ENCODE data around the gene CETN2.
"Not testable (repeated sequence)": the region's sequence is repeated elsewhere in the genome, so short reads cannot be mapped to it uniquely, and the experiment has no call there.

Gene CETN2

DNA sequence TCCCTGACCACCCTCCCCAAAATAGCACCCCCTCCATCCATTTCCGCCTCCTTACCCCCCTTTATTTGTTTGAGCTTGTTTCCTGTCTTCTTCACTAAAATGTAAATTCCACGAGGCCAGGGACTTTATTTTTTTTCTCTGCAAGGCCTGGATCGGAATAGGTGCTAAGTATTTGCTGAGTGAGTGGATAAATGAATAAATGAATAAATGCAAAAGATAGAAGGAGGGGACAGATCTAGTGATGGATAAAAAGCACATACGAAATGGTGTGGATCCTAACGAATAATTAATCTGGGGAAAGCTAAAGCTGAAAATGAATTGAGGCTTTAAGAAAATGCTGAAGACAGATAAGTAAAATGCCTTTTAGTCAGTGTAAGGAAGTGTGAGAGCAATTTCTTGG is 12.2 kb downstream of the CETN2 start:
- TF ChIP-seq, protein P1, sequence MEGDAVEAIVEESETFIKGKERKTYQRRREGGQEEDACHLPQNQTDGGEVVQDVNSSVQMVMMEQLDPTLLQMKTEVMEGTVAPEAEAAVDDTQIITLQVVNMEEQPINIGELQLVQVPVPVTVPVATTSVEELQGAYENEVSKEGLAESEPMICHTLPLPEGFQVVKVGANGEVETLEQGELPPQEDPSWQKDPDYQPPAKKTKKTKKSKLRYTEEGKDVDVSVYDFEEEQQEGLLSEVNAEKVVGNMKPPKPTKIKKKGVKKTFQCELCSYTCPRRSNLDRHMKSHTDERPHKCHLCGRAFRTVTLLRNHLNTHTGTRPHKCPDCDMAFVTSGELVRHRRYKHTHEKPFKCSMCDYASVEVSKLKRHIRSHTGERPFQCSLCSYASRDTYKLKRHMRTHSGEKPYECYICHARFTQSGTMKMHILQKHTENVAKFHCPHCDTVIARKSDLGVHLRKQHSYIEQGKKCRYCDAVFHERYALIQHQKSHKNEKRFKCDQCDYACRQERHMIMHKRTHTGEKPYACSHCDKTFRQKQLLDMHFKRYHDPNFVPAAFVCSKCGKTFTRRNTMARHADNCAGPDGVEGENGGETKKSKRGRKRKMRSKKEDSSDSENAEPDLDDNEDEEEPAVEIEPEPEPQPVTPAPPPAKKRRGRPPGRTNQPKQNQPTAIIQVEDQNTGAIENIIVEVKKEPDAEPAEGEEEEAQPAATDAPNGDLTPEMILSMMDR (IDR thresholded peaks at IDR 0.05; ENCODE audit: extremely low read depth, missing control alignments), result no peak
- no peak for DNase-seq (ENCODE audit: low spot score)

DNA sequence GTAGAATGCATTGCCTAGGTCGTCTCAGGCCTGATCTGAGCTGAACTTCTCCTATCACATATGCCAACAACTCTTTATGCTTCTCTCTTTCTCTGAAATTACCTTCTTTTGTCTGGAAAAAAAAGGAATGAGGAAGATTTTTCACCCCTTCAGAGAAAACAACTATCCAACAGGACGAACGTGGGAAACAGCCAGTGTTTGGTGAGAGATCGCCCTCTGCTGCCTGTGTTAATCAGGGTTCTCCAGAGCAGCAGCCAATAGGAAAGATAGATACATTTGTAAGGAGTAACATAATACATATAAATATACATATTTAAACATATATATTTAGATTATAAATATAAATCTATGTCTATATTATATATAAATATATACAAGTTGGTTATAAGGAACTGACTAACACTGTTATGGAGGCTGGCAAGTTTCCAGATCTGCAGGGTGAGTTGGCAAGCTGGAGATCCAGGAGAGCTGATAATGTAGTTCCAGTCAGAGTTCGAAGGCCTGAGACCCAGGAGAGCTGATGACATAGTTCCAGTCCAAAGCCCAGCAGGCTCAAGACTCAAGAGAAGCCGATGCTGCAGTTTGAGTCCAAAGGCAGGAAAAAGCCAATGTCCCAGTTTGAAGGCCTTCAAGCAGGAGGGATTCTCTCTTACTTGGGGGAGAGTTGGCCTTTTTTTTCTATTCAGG is 13.3 kb downstream of the CETN2 start:
- no peak for DNase-seq (ENCODE audit: low spot score)
- TF ChIP-seq, protein P1 (IDR thresholded peaks at IDR 0.05; ENCODE audit: extremely low read depth, missing control alignments), result no peak

DNA sequence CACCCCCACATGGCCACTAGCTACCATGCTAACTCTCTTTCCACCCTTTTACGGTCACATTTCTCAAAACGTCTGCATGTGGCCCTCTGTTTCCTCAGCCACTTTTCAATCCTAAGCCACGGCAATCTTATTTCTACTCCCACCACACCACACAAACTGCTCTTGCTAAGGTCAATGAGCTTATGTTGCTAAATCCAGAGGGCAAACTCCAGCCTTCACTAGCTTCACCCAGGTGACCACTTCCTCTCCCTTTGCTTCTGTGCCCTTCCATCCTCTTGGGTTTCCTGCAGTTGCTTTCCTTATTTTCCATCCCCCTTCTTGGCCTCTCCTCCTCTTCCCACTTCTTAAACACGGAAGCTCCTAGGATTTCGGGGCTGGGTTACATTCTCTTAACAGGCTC is 16.5 kb downstream of the CETN2 start:
- TF ChIP-seq, protein P1 (IDR thresholded peaks at IDR 0.05; ENCODE audit: extremely low read depth, missing control alignments), result no peak

DNA sequence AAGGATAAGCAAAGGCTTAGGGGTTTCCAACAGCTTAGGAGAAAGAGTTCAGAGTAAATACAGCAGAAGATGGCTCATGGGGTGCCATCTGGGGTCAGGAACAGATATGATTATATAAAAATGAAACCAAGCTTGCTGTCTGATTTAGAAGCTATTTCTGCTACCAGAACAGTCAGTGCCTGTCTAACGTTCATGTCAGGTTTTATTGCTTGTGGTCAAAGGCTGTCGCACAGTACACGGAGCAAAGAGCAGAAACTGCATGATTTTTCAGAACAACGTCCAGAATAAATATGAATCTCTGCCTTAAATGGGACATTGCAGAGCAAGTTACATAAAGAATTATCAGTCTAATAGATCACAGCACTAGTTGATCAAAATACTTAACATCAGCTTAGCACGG is 17.4 kb downstream of the CETN2 start:
- TF ChIP-seq, protein P1 (IDR thresholded peaks at IDR 0.05; ENCODE audit: extremely low read depth, missing control alignments), result no peak
- no peak for DNase-seq (ENCODE audit: low spot score)

More for the DNA sequence above, 16.5 kb downstream of the CETN2 start:
- no peak for DNase-seq (ENCODE audit: low spot score)

DNA sequence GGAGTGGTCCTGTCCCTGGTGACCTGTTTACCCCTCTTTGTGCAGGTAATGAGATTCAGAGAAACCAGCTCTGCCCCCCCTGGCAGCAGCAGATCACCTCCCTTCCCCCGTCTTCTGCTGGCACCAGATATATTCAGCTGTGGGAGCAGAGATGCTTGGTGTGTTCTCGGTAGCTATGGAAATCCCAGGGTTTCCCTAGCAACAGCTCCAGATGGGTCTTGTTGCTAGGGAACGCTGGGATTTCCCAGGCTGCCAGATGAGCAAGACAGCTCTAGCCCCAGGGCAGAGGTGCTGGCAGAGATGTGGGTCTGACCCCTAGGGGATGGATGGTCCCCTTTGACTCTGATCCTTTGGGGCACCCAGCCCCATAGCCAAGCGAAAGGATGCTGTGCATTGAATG is 20.2 kb downstream of the CETN2 start:
- no peak for DNase-seq (ENCODE audit: low spot score)
- TF ChIP-seq, protein P1 (IDR thresholded peaks at IDR 0.05; ENCODE audit: extremely low read depth, missing control alignments), result no peak

DNA sequence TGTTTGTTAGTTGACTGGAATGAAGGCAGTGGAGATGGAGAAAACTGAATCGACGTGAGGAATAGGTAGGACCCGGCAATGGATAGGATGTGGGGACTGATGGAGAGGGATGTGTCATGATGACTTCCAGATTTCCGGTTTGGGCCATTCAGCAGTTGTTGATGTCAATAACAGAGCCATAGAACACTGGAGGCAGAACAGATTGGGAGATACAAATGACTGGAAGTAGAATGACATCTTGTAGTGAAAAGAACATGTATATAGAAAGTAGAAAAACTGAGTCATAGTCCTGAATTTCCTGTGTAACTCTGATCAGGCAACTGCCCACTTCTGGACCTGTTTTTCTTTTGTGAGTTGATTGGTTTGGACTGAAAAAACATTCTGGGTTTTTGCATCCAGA is 24.5 kb downstream of the CETN2 start:
- TF ChIP-seq, protein P1 (IDR thresholded peaks at IDR 0.05; ENCODE audit: extremely low read depth, missing control alignments), result no peak

DNA sequence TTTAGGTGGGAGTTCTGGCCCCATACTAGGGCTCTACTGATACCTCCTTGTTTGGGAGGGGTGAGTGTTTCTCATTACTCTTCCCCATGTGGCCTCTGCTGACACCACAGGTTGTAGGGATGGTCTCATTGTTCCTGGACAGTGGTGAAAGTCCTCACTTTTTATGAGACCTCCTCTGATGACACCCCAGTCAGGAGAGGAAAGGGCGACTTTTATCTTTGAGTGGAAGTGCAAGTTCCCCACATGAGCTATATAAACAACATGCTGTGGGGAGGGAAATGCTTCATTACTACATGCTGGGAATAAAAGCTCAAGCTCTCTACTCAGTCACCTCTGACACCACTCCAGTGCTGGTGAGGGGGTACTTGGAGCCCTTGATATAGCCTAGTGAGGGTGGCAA is 31.6 kb downstream of the CETN2 start:
- no peak for DNase-seq (ENCODE audit: low spot score)
- TF ChIP-seq, protein P1 (IDR thresholded peaks at IDR 0.05; ENCODE audit: extremely low read depth, missing control alignments), result no peak

More for the DNA sequence above, 24.5 kb downstream of the CETN2 start:
- DNase-seq (ENCODE audit: low spot score), result no peak

DNA sequence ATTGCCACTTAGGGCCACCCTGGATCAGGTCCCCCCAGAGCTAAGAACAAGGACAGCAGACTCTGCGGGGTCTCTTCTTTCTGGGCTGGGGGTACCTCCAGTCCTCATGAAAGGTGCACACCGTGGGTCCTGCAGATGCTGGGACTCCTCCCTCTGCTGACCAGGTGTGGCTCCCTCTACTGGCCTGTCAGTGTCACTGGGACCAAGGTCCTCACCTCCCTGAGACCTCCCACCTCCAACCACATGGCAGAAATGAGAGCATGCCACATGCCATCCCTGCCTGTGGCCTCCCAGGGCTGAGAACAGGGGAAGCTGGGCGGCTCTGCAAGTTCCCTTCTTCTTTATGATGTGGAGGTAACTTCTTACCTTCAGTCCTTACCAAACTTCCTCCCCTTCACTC is 43.5 kb downstream of the CETN2 start:
- DNase-seq (ENCODE audit: low spot score), result not testable (repeated sequence)
